ENCODE data around the gene TRPM6. TPM values are rescaled to one million over a fixed set of nuclear protein-coding genes. Genes with fewer than 3 reads are reported as not detected.
"Not testable (repeated sequence)": the region's sequence is repeated elsewhere in the genome, so short reads cannot be mapped to it uniquely, and the experiment has no call there.

Gene TRPM6
- 0.03 TPM for total RNA-seq

- peak; percentile 94 for ATAC-seq
- DNase-seq (ENCODE audit: low spot score): peak; percentile 74
These were observed at the start of gene TRPM6 for GRCh38 chr9:74887041-74887980. TSS of gene TRPM6 (minus strand) at chr9:74887921. CDS start at chr9:74887856, 65 bp downstream.

GRCh38 chr9:74935008-74935407, 47.3 kb upstream of the TRPM6 start:
- ATAC-seq (no peak), DNase-seq (ENCODE audit: low spot score) (no peak)

- ATAC-seq (no peak), DNase-seq (ENCODE audit: low spot score) (no peak)
These were observed 34.0 kb upstream of the TRPM6 start for GRCh38 chr9:74921737-74922136.

- DNase-seq (ENCODE audit: low spot score) (no peak), ATAC-seq (no peak)
These were observed 33.4 kb upstream of the TRPM6 start for GRCh38 chr9:74920944-74921626.

- ATAC-seq (no peak), DNase-seq (ENCODE audit: low spot score) (no peak)
These were observed 22.3 kb upstream of the TRPM6 start for GRCh38 chr9:74910036-74910435.

- DNase-seq (ENCODE audit: low spot score) (no peak), ATAC-seq (no peak)
These were observed 20.9 kb upstream of the TRPM6 start for GRCh38 chr9:74908665-74909064.

- DNase-seq (ENCODE audit: low spot score): no peak
- no peak for ATAC-seq
These were observed 19.4 kb upstream of the TRPM6 start for GRCh38 chr9:74907085-74907484.

- ATAC-seq (no peak), DNase-seq (ENCODE audit: low spot score) (no peak)
These were observed 13.3 kb upstream of the TRPM6 start for GRCh38 chr9:74901001-74901400.

- ATAC-seq; DNase-seq (ENCODE audit: low spot score): not testable (repeated sequence)
These were observed 728 bp upstream of the TRPM6 start for GRCh38 chr9:74888449-74888848.

GRCh38 chr9:74887981-74888370, 255 bp upstream of the TRPM6 start:
- no peak for DNase-seq (ENCODE audit: low spot score)
- no peak for ATAC-seq

- ATAC-seq: no peak
These were observed 11.3 kb downstream of the TRPM6 start for GRCh38 chr9:74876382-74876949.

GRCh38 chr9:74875656-74876055, 12.1 kb downstream of the TRPM6 start:
- ATAC-seq: no peak
- DNase-seq (ENCODE audit: low spot score): no peak

More at GRCh38 chr9:74876382-74876949, 11.3 kb downstream of the TRPM6 start:
- no peak for DNase-seq (ENCODE audit: low spot score)

GRCh38 chr9:74874220-74874619, 13.5 kb downstream of the TRPM6 start:
- DNase-seq (ENCODE audit: low spot score): no peak
- no peak for ATAC-seq

GRCh38 chr9:74872619-74873233, 15.0 kb downstream of the TRPM6 start:
- no peak for DNase-seq (ENCODE audit: low spot score)
- no peak for ATAC-seq

GRCh38 chr9:74867483-74867882, 20.2 kb downstream of the TRPM6 start:
- ATAC-seq (no peak), DNase-seq (ENCODE audit: low spot score) (no peak)

- ATAC-seq: no peak
These were observed 22.5 kb downstream of the TRPM6 start for GRCh38 chr9:74865177-74865576.

GRCh38 chr9:74861773-74862474, 25.8 kb downstream of the TRPM6 start:
- DNase-seq (ENCODE audit: low spot score): no peak
- ATAC-seq: no peak

More at GRCh38 chr9:74865177-74865576, 22.5 kb downstream of the TRPM6 start:
- no peak for DNase-seq (ENCODE audit: low spot score)

GRCh38 chr9:74861071-74861470, 26.6 kb downstream of the TRPM6 start:
- no peak for ATAC-seq
- DNase-seq (ENCODE audit: low spot score): no peak

- not testable (repeated sequence) for ATAC-seq; DNase-seq (ENCODE audit: low spot score)
These were observed 27.5 kb downstream of the TRPM6 start for GRCh38 chr9:74860247-74860646.

GRCh38 chr9:74859786-74860185, 27.9 kb downstream of the TRPM6 start:
- DNase-seq (ENCODE audit: low spot score): no peak
- no peak for ATAC-seq

Data from left lobe of liver (tissue), 2 donors.